Esophagus squamous epithelium (tissue), 4 donors: Measurements from ENCODE around the gene NRCAM.

ENCODE experiments used
- POLR2A ChIP-seq, 4 donors: fragments of 450-650 bp; IDR thresholded peaks; one replicate each; pipeline ENCODE4 v1.6.1; 2017; ENCODE audit warnings: antibody characterized with exemption in 4 of 4, mild to moderate bottlenecking in 4 of 4, moderate library complexity in 3 of 4
- TF ChIP-seq, protein P1 (sequence below), 6 experiments: fragments of 450-650 bp in 4 of 6; fragments of 200-600 bp in 2 of 6; sonication (generic) in 2 of 6; IDR thresholded peaks; one replicate each; pipeline ENCODE4 v1.5.1; 2016 to 2019; ENCODE audit warnings: antibody characterized with exemption in 6 of 6, mild to moderate bottlenecking in 4 of 6, moderate library complexity in 4 of 6

DNA sequence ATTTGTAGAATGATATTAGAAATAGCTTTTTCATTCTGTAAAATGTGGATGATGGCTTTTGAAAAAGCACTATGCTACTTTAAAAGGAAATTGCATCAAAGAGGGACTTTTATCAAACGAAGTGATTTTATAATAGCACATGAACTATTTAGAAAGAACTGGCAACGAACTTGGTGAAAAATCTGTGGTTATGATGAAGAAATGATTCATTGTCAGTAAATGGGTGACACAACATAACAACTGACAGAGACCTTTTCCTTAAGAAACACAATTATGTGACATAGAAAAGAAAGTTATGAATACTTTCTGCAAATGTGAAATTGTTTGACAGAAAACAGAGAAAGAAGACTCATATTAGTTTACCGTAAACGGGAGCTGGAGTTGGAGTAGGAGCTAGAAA is 265.3 kb downstream of the NRCAM start:
- TF ChIP-seq POLR2A (IDR thresholded peaks at IDR 0.05), result no peak
- TF ChIP-seq, protein P1, sequence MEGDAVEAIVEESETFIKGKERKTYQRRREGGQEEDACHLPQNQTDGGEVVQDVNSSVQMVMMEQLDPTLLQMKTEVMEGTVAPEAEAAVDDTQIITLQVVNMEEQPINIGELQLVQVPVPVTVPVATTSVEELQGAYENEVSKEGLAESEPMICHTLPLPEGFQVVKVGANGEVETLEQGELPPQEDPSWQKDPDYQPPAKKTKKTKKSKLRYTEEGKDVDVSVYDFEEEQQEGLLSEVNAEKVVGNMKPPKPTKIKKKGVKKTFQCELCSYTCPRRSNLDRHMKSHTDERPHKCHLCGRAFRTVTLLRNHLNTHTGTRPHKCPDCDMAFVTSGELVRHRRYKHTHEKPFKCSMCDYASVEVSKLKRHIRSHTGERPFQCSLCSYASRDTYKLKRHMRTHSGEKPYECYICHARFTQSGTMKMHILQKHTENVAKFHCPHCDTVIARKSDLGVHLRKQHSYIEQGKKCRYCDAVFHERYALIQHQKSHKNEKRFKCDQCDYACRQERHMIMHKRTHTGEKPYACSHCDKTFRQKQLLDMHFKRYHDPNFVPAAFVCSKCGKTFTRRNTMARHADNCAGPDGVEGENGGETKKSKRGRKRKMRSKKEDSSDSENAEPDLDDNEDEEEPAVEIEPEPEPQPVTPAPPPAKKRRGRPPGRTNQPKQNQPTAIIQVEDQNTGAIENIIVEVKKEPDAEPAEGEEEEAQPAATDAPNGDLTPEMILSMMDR (IDR thresholded peaks at IDR 0.05), result no peak
